22Rv1 (cell line): ENCODE results near the gene SYNGR3.
"Not testable (repeated sequence)": the region's sequence is repeated elsewhere in the genome, so short reads cannot be mapped to it uniquely, and the experiment has no call there.

Experiments
- ZFX ChIP-seq: fragments of 450-650 bp; IDR thresholded peaks from 2 replicates; pipeline ENCODE4 v1.6.1; 2017; ENCODE audit warnings: antibody characterized with exemption, borderline replicate concordance
- TF ChIP-seq, protein P1 (sequence below): fragments of 450-650 bp; IDR thresholded peaks from 2 replicates; pipeline ENCODE4 v1.5.1; 2017; ENCODE audit warnings: mild to moderate bottlenecking

DNA sequence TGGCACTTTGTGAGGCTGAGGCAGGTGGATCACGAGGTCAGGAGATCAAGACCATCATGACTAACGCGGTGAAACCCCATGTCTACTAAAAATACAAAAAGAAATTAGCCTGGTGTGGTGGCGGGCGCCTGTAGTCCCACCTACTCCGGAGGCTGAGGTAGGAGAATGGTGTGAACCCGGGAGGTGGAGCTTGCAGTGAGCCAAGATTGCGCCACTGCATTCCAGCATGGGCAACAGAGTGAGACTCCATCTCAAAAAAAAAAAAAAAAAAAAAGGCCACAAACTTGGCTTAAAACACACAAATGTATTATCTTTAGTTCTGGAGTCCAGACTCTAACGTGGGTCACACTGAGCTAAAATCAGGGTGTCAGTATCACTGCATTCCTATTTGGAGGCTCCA, 22.0 kb downstream of the SYNGR3 start:
- TF ChIP-seq, protein P1, sequence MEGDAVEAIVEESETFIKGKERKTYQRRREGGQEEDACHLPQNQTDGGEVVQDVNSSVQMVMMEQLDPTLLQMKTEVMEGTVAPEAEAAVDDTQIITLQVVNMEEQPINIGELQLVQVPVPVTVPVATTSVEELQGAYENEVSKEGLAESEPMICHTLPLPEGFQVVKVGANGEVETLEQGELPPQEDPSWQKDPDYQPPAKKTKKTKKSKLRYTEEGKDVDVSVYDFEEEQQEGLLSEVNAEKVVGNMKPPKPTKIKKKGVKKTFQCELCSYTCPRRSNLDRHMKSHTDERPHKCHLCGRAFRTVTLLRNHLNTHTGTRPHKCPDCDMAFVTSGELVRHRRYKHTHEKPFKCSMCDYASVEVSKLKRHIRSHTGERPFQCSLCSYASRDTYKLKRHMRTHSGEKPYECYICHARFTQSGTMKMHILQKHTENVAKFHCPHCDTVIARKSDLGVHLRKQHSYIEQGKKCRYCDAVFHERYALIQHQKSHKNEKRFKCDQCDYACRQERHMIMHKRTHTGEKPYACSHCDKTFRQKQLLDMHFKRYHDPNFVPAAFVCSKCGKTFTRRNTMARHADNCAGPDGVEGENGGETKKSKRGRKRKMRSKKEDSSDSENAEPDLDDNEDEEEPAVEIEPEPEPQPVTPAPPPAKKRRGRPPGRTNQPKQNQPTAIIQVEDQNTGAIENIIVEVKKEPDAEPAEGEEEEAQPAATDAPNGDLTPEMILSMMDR, result not testable (repeated sequence)
- not testable (repeated sequence) for TF ChIP-seq ZFX
